ENCODE data around the gene TRPT1.

The TRPT1 gene

DNA sequence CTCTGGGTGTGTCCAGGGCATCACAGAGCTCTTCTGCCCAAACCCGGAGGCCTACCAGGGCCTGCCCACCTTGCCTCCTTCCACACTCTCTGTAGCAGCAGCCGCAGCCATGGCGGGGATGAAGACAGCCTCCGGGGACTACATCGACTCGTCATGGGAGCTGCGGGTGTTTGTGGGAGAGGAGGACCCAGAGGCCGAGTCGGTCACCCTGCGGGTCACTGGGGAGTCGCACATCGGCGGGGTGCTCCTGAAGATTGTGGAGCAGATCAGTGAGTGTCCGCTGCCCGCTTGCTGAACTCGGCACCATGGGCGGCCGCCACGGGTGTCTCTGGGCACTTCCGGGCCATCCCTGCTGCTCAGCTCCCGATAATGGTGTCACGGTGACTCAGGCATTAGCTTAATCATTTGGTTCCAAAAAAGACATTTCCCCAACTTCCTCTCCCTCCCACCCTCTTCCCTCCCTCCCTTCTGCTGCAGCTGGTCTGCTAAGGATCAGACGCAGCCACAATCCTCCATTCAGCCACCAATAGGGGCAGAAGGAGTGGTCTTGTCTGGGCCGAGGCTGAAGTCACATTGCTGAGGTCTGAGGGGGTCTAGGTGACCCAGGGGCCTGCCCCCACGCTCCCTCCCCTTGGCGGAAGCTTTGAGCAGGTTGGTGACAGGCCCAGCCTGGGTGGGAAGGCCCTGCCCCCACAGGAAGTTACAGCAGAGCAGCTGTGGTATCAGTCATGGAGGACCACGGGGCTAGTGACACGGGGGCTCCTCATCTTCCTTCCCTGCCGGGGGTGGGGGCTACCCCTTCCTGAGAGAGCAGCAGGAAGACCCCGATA lies 18.5 kb downstream of the TRPT1 start:
- peak; percentile 89 to 95 for DNase-seq

DNA sequence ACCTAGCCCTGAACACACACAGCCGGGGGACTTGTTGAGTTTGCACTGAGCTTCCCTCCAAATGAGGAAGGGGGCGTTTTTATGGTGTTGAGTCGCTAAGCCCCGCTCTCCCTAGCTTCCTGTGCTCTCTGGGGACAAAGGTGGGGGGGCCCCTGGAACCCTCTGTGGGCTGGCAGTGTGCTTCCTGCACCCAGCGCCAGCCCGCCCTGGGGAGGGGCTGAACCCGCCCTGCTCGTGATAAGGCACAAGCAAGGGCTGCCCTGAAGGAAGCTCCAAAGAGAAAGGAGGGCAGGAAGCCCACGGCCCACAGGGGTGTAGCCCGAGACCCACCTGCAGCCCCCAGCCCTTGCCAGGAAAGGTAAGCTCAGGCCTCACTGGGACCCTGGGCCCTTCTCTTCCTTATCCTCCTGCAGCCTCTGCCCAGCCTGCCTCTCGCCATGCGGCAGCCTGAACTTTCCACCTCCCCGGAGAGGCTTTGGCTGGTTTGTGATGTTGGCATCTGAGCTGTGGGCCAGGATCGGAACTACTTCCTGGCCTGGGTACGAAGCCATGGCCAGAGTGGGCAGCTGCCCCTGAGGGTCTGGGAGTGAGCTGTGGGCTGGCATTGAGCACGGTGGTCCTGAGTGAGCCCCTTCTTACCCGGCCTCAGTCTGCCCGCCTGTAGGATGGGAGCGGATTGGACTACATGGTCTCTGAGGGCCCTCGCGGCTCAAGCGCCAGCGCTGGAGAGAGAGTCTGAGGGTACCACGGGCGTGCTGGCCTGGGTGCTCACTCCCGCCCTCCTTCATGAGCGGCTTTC lies 19.3 kb downstream of the TRPT1 start, which contains the start of gene FERMT3:
Gene FERMT3, plus strand, starts transcription at position 265 of the 799 bp plus-strand sequence. CDS start 644 bp downstream, outside the sequence.
- DNase-seq, result peak; percentile 84 to 94

DNA sequence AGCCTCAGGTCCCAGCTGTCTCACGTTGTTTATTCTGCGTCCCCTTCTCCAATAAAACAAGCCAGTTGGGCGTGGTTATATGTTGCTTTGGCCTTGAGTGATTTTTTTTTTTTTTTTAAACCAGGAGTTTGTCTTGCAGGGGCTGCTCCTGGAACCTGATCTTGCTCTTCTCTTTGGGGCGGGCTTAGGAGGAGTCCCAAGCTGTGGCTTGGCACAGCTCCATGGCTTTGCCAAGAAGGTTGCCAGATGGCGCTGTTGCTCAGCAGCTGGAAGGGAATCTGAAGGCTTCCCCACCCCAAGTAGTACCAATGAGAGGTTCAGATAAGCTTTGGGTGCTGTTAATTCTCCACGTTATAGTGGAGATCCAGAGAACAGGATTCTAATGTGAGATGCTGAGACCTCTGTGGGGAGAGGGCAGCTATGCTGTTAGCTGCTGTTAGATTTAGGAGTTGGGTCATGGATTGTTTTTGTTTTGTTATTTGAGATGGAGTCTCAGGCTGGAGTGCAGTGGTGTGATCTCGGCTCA lies 21.5 kb downstream of the TRPT1 start:
- DNase-seq, result peak; percentile 91 to 92

DNA sequence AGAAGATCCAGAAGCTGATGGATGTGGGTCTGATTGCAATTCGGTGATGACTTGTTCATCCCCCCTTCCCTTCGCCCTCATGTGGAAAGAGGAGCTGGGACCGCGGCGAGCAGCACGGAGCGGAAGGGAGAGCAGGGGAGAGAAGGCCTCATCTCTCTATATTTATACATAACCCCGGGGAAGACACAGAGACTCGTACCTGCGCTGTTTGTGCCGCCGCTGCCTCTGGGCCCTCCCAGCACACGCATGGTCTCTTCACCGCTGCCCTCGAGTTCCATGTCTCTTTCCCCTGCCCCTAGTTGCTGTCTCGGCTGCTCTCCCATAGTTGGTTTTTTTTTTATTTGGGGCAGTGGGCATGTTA lies 21.9 kb downstream of the TRPT1 start:
- DNase-seq, result no peak

DNA sequence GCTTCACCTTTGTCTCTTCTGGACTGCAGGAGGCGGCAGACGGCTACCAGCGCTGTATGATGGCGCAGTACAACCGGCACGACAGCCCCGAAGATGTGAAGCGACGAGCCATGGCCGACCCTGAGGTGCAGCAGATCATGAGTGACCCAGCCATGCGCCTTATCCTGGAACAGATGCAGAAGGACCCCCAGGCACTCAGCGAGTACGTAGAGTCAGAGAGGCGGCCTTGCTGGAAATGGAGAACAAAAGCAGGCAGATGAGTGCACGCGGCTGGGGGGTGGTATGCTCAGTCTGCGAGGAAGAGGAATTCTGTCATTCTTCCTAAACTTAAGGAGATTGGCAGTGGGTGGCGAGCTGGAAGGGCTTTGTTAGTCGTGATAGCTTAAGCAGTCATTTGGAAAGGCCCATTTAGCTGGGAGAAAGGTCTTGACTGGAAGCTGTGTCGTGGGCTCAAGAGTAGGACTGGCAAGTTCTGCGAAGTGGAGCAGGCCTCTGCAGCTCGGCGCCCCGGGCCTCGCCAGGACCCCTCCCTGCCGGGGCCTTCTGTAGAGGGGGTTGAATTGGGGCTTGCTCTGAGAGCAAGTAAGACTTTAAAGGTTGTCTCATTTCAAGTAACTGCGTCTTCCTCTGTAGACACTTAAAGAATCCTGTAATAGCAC lies 22.4 kb downstream of the TRPT1 start:
- DNase-seq, result no peak

DNA sequence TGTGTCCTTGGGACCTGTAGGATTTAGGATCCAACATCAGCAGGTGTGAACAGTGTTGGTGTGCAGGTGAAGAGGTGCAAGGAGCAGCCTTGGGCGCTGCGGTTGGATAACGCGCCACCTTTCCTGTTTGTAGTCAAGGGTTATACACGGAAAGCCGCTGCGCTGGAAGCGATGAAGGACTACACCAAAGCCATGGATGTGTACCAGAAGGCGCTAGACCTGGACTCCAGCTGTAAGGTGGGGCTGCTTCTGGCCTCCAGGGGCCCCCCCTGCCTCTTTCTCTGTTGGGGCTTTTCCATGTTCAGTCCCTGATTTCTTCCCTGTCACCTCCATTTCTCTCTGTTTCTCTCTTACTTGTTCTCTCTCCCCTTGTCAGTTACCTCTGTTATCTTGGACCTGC lies 23.0 kb downstream of the TRPT1 start:
- no peak for DNase-seq

DNA sequence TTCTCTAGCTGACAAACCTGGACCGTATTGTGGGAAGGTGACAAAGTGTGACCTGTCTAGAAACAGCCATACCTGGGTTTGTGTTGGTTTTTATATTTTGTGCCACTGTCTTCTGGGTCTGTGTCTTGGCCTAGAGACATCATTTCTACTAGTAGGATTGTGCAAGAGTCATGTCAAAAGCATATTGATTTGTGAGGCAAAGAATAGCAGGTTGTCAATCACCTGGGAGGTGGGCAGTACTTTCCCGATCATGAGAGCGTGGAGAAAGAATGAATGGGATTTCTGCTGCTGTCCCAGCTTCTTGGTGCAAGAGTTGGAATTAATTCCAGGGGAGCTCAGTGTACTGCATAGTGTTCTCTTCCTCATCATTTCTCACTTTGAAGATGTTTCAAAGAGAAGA lies 24.4 kb downstream of the TRPT1 start:
- DNase-seq, result no peak

DNA sequence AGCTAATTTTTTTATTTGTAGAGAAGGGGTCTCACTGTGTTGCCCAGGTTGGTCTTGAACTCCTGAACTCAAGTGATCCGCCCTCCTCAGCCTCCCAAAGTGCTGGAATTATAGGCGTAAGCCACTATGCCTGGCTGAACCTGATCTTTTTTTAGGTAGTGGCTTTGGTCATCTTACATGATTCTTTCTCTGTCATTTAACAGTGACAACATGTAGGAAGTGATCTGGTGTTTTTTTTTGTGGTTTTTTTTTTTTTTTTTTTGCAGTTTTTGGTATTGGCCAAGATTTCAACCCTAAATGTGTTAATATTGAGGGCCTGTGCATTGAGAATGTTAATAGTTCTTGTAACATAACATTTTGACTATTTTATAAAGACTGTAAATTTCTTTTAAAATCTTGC lies 27.5 kb downstream of the TRPT1 start:
- DNase-seq, result peak; percentile 60 to 83

DNA sequence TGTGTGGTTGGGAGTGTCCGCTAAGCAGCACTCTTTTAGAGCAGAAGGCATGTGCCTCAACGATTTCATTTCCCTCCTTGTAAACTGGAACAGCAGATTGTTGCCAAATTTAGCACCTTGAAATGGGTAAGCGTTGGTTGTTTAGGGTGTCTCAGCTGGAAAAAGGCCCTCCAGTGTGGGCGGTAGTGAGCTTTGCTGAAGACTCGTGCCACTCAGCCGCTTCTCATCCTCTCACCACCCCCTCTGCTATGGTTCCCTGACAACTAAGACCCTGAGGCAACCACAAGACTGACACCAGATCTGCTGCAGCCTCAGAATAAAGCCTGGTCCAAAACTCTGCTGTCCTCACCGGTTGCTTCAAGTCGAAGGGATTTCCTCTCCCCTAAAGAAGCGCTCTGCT lies 29.4 kb downstream of the TRPT1 start:
- DNase-seq, result peak; percentile 88 to 97

DNA sequence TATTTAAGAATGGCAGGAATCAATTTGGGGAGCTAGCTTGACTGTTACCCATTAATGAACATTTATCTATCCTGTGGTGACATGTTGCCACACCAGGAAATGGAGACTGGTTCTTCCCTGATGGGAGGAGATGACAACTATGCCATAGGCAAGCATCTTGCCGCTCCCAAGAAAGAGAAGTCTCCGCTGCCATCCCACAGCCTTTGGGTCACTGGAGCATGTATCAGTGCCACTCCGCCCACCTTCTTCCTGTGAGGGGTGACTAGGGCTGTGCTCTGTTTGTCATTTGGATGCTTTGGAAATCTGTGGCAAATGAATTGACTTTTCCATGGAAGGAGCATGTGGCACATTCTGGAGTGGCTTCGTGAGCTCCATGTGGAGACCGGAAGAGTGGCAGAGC lies 33.6 kb downstream of the TRPT1 start:
- peak; percentile 91 to 97 for DNase-seq

DNA sequence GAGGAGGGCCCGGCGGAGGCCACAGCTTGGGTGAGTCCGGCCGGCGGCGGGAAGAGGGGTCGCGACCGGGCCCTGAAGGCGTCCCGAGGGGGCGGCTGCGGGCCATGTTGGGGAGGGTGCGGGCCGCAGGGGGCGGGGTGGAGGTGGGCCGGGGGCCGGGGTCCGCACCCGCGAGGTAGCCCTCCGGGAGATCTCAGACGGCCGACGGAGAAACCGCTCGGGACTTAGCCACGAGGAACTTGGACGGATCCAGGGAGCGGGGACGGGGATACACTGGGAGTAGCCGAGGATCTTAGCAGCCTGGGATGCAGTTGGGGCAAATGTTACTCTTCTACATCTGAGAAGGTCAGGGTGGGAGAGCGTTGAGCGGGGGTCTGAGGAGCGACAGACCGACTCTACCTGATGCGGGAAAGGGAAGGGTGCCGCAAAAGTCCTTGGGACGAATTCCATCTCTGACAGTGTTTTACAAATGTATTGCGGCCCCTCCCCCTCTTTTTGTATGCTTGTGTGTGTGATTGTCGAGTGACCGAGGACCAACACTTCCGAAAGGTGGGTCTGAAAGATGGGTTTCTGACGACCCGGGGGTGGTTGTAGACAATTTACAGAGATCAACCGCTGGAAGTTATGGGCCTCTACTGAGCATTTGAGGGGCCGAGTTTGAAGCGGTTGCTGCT lies 39.4 kb downstream of the TRPT1 start:
- no peak for DNase-seq

DNA sequence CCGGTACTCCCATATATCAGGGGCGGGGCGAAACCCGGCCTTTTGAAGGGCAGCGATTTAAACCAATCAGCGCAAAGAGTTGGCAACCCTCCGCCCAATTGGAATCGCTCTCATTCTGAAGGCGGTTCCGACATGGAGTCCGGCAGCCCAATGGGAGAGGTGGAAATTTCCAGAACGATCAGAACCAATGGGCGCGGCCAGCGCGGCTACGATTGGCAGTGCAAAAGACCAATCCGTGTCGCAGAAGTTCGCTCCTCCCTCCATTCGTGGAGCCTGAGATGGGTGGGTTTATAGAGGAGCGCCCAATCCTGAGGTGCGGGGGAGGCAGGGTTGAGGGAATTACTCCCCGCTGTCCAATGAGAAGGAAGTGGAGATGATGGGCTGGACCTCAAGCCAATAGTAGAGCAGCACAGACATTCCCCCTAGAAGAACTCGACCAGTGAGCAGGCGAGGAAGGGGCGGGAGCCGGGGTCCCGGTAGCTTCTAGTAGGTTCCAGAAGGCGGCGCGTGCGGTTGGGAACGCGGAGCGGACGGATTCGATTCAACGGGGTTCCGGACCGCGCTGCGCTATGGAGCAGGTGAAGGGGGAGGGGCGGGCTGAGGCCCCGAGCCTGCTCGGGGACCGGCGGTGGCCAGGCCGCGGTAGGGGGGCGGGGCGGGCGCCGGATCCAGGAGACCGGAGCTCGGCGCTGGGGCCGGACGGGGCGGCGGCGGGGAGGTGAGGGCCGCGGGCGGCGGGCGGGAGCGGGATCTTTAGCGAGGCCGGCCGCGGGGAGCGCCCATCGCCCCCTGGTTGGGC lies 40.1 kb downstream of the TRPT1 start, which contains the start of gene STIP1:
Gene STIP1, plus strand, starts transcription at position 479 of the 799 bp plus-strand sequence. Its CDS starts 91 bp downstream, at position 570.
- DNase-seq, result peak; percentile 100

DNA sequence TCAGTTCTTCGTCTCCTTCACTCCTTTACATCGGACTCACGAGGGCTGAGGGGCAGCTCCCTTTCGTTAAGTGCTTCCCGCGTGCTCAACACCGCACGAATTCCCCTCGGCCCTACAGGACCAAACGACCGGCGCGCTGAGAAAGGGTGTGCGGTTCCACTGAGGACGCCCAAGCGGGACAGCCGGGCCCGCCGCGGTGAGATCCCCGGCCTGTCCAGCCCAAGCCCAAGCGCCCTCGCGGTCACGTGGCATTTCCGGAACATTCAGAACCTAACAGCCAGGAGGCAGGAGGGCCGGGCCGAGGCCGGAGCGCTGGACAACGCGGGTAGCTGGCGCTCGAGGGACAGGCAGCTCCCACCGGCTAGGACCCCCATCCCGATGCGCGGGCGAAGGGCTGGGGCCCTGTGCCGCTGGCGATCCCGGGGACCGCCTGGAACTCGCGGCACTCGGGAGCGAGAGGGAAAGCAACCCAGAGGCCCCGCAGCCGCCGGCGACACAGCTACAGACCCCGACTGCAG lies 40.8 kb downstream of the TRPT1 start:
- peak; percentile 68 to 85 for DNase-seq

DNA sequence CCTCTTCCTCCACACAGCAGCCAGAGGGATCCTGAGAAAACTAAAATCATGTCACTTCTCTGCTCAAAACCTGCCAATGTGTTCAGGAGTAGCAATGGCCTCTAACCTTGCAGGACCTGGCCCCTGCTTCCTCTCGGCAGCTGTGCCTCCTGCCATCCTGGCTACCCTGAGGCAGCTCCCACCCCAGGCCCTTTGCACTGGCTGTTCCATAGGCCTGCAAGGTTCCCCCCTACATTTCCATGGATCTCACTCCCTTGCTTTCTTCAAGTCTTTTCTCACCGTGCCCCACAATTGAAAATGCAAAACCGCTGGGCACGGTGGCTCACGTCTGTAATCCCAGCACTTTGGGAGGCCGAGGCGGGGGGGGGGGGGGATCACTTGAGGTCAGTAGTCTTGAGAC lies 42.1 kb downstream of the TRPT1 start:
- no peak for DNase-seq

DNA sequence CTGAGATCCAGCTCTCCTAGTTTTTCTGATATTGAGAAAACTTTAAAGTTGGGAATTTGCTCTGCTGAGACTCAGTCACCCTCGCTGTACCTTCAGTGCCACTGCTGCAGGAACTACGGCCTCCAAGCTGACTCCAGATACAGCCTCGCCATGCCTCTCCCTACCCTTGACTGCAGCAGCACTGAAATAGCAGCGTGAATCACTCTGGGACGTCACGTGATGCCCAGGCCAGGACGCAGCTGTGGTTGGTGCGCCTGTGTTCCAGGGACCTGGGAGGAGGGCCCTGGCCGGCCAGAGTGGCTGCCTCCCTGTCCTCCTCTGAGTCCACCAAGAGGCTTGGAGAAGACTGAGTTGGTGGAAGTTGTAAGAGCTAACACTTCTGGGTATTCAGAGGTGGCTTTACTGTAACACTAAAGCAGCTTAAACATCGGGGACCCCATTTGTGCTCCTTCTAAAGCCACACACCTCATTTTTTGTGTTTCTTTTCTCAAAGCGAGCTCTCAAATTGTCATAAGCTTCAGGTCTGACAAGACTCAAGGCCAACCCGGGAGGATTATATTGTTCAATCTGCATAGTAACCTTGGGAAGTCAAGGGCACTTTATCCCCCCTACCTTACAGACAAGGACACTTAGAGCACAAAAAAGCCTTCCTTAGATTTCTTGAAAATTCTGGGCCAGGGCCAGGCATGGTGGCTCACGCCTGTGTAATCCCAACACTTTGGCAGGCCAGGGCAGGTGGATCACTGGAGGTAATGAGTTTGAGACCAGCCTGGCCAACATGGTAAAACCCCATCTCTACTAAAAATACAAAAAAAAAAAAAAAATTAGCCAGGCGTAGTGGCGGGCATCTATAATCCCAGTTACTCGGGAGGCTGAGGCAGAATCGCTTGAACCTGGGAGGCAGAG lies 44.2 kb downstream of the TRPT1 start:
- peak; percentile 90 to 95 for DNase-seq

DNA sequence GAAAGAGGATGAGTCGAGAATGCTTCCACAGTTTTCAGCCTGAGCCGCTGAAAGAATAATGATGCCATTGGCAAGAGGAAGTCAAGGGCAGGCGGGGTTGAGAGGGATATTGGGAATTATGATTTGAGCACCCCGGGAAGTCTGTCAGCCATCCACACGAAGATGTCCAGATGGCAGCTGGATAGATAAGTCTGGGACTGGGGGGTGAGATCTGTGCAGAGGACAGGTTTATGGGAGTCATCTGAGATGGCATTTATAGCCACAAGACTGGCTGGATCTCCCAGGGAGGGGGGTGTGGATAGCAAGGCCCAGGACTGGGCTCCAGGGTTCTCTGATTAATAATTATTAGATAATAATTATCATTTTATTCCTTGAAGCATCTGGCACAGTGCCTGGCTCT lies 45.1 kb downstream of the TRPT1 start:
- no peak for DNase-seq

DNA sequence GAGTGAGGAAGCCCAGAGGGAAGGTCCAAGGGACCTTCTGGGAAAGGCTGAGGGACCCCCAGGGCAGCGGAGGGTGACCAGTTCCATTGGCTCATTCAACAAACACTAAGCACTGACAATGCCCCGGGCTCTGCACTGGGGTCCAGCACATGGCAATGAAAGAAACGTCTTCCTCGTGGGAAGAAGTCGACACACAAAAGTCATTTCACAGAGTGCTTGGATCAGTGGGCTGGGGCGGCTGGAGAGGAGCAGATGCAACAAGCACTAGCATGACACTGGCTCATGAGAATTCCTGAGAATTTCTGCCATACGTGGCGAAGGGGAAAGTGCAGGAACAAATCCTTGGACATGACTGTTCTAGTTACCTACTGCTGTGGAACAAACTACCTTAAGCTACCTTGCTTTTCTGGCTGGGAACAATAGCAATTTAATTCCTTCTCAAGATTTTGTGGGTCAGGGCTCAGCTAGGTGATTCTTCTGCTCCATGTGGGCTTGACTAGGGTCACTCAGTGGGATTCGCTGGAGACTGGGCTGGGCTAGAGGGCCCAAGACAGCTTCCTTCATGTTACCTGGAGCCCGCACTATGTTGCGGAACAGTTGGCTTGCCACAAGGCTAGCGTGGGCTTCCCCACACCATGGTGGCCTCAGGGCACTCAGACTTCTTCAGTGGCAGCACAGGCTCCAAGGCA lies 46.9 kb downstream of the TRPT1 start:
- no peak for DNase-seq

DNA sequence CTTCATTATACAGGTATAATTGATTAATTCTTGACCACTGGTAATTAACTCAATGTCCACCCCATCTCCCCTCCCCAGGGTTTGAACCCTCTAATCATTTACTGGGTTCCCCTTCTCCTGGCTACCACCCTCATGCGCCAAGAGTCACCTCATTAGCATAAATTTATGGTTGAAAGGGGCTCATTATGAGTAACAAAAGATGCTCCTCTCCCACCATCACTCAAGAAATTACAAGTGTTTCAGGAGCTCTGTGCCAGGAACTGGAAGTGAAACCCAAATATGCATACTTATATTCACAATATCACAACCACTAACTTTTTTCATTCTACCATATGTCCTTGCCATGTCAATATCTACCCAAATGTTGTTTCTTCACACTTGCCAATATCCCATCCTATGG lies 47.8 kb downstream of the TRPT1 start:
- no peak for DNase-seq

DNA sequence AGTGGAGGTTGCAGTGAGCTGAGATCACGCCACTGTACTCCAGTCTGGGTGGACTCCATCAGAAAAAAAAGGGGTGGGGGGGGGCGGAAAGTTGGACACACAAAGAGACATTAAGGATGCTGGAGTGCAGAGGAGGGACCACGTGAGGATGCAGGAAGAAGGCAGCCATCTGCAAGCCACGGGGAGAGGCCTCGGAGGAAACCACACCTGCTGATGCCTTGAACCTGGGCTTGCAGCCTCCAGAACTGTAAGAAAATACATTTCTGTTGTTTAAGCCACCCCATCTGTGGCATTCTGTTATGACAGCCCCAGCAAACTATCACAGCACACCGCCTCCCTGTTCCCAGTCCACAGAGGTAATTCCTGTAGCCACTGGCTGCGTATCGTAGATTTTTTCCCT lies 49.2 kb downstream of the TRPT1 start:
- DNase-seq, result no peak

All from inflammatory macrophage (primary cell).